Neural progenitor cell (in vitro differentiated cells): ENCODE data around the gene NCKAP5.

Experiments used
- EZH2 ChIP-seq: fragments of 200-600 bp; sonication (generic); IDR thresholded peaks from 2 replicates; pipeline ENCODE4 v1.6.1; 2017; ENCODE audit warnings: antibody characterized with exemption, mild to moderate bottlenecking, moderate library complexity
- EZH2phosphoT487 ChIP-seq: fragments of 200-600 bp; sonication (generic); IDR thresholded peaks from 2 replicates; pipeline ENCODE4 v1.6.1; 2017; ENCODE audit warnings: antibody characterized with exemption
- TF ChIP-seq, protein P1 (sequence below): fragments of 200-600 bp; sonication (generic); IDR thresholded peaks from 2 replicates; pipeline ENCODE4 v1.5.1; 2017; ENCODE audit warnings: antibody characterized with exemption, mild to moderate bottlenecking

DNA sequence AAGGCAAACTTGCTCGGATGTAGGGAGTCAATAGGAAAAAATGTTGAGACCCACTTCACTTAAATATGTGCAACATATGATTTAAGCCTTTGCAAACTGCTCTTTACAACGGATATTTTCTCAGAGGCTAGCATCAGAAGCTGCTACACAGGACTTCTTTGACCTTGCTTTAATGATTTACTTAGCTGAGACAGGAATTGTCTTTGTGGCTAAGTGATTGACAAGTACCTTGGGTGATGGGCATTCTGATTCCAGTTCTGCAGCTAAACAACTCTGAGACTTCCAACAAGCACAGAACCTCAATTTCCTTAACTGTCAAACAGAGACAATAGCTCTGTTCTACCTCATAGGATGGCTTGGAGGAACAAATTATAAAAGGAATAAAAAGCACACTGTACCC is 150.2 kb downstream of the NCKAP5 start:
- TF ChIP-seq, protein P1, sequence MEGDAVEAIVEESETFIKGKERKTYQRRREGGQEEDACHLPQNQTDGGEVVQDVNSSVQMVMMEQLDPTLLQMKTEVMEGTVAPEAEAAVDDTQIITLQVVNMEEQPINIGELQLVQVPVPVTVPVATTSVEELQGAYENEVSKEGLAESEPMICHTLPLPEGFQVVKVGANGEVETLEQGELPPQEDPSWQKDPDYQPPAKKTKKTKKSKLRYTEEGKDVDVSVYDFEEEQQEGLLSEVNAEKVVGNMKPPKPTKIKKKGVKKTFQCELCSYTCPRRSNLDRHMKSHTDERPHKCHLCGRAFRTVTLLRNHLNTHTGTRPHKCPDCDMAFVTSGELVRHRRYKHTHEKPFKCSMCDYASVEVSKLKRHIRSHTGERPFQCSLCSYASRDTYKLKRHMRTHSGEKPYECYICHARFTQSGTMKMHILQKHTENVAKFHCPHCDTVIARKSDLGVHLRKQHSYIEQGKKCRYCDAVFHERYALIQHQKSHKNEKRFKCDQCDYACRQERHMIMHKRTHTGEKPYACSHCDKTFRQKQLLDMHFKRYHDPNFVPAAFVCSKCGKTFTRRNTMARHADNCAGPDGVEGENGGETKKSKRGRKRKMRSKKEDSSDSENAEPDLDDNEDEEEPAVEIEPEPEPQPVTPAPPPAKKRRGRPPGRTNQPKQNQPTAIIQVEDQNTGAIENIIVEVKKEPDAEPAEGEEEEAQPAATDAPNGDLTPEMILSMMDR = no peak
- TF ChIP-seq EZH2 (no peak), EZH2phosphoT487 (no peak)
